GM21723 (cell line): ENCODE data around the gene ADAMTS12.
"Not testable (repeated sequence)": the region's sequence is repeated elsewhere in the genome, so short reads cannot be mapped to it uniquely, and the experiment has no call there.

Source experiments
- ATAC-seq: cut with Tn5 transposase; IDR thresholded peaks from one replicate; pipeline ENCODE4 v1.9.1; 2021; ENCODE audit warnings: mild to moderate bottlenecking, moderate library complexity; ENCODE audit not compliant: unreplicated experiment

ADAMTS12 gene

DNA sequence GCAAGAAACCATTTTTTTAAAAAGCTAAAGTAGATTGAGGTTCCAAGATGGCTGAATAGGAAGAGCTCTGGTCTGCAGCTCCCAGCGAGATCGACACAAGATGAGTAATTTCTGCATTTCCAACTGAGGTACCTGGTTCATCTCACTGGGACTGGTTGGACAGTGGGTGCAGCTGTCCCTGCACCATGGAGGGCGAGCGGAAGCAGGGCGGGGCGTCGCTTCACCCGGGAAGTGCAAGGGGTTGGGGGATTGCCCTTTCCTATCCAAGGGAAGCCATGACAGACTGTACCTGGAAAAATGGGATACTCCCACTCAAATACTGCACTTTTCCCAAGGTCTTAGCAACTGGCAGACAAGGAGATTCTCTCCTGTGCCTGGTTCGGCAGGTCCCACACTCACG is 352.0 kb downstream of the ADAMTS12 start:
- not testable (repeated sequence) for ATAC-seq

DNA sequence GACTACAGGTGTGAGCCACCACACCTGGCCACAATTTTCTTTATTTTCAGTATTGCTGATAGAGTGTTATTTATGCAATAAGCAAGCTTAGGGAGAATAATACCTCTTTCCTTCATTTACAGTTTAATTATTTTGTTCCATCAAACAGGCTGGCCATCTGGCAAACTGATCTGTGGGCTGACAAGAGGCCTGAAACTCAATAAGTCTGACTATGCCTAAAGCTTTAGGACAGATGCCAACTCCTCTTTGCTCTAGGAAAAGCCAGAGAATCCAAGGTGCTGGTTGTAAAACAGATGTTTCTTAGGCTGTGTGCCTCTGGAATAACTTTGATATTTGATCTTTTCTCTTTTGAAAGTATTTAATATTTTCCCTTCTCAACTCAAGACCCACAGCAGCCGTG is 352.6 kb downstream of the ADAMTS12 start:
- ATAC-seq = no peak

DNA sequence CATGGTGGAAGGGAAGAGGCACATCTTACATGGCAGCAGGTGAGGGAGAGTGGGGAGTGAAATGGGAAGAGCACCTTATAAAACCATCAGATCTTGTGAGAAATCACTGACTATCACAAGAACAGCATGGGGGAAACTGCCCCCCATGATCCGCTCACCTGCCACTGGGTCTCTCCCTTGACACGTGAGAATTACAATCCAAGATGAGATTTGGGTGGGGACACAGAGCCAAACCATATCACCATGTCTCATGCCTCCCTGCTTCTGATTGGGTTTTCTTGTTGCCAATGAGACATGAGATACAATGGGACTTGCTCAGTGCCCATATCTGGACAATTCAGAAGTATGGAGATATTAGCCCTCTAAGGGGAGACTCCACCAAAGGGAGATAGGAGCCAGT is 353.6 kb downstream of the ADAMTS12 start:
- no peak for ATAC-seq

DNA sequence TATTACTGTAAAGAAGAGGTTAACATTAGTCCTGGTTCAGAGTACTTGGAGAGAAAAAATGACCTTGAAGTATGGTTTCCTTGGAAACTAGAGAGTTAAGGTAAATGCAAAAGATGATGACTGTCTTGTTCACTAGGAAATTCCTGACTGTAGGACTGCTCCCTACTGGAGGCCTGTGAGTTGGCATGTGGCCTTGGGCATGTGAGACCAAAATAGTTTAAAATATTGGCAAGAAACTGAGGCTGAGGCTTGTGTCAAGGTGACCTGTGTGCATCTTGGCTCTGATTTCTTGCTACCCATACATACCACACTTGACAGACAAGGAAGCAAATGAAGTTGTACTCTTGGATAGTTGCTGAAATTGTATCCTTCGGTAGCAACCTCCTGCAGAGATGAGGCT is 354.6 kb downstream of the ADAMTS12 start:
- ATAC-seq = no peak

DNA sequence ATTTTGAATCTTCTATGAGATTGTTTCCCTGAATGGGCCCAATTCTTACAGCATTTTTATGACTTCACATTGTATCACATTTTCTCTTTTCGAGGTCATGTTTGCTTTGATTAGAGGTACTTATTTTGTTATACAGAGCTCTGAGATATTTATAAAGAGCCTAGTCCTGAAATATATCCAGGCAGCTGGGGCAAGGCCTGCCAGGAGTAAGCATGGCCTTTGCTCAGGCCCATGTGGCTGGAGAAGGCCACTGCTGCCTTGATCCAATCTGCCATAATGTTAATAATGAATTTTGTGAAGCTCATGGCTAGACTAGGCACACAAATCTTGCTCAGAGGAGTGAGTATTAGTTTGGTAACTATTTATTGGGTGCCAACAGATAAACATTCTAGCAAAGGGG is 355.0 kb downstream of the ADAMTS12 start:
- ATAC-seq = no peak

DNA sequence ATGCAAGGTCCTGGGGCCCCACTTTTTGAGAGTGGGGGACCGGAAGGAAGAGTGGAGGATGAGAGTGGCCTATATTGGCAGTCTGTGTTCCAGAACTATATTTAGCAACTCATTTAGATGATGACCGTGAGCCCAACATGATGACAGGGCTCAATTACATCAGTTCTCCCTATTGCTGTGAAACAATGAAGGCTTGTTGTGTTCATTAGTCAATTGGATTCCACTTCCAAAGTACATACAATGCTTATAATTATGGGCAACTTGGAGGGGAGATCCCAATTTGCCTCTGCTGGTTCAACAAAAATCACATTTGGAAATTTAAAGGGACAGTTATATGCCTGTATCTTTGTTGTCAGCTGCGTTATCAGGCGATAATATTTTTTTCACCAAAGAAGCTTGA is 360.0 kb downstream of the ADAMTS12 start:
- no peak for ATAC-seq

DNA sequence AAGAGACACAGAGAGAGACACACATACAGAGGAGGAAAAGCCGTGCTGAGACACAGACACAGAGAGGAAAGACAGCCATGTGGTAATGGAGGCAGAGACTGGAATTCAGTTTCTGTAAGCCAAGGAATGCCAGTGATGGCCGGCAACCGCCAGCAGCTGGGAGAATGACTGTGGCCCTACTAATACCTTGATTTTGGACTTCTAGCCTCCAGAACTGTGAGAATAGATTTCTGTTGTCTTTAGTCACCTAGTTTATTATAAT is 360.8 kb downstream of the ADAMTS12 start:
- ATAC-seq = no peak

DNA sequence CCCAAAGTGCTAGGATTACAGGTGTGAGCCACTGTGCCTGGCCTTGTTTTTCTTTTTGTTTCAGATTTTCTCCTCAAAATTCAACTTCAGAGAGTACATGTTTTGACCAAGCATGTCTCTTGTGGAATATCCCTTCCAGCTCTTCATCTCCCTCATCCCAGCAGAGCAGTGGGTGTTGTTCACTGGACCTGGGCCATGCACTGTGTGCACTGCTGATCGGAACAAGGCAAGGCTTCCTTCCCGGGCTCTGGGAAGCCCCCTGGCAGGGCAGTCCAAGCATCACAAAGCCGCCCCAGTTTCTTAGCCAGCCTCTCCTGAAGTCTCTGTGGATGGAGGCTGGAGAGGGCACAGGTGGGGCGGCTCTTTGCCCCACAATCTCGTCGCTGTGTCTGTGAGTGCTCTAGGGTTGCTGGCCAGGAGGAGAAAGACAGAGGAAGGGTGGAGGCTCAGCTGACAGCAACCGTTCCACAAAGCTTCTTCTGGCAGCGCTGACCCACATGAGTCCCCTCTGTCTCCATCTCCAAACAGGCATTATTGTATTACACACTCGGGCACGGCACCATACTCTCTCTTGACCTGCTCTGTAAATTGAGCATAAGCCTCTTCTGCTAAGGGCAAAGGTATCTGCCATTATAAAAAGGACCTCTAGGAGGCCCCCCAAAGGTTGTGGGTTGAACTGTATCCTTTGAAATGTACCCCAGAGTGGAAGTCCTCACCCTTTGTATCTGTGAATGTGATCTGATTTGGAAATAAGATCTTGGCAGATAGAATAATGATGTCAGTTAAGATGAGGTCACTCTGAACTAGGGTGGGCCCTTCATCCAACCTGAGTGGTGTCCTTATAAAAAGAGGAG is 361.4 kb downstream of the ADAMTS12 start:
- ATAC-seq = no peak

DNA sequence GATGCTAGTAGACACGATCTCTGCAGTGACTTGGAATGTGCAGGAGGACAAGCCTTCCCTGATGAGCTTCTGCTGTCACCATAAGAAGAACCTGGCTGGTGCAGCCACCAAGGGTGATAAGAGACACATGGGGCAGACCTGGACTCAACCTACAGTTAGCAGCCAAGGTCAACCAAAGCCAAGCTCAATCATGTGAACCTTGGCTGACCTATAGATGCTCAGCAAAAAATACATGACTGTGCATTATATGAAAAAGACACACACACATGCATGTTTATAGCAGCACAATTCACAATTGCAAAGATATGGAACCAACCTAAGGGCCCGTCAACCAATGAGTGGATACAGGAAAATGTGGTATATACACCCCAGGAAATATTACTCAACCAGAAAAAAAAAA is 364.1 kb downstream of the ADAMTS12 start:
- ATAC-seq = no peak

DNA sequence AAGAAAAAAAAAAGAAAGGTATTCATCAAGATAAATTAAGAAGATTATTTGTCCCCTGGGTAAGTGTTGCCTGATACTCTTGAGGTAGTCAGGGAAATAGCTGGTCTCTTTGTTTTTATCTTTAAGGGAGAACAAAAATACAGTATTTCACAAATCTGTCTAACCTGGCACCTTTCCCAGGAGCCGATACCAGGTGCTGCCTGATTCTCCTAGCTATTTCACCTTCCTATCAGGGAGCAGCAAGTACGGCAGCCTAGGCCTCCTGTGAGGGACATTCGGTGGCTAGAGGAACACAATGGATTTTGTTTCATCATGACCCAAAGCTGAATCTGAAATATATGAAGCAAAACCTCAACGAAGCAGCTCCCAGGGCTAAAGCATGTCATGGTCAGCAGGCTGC is 365.0 kb downstream of the ADAMTS12 start:
- no peak for ATAC-seq

DNA sequence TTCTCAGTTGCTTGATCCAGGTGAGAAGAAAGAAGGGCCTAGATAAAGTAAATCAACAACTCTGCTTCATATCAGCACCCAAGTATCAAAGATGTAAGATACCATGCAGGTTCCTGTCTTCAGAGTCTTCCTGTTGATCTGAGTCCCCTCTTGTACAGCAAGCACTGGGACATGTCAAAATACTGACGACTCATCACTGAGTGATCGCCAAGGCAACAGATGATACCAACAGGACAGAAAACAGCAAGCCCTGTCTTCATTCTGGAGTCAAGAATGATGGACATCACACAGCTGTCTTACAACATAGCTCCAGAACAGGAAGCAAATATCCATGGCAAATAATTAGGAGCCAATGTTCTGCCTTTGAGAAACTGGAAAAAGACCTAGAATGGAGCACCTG is 367.3 kb downstream of the ADAMTS12 start:
- no peak for ATAC-seq

DNA sequence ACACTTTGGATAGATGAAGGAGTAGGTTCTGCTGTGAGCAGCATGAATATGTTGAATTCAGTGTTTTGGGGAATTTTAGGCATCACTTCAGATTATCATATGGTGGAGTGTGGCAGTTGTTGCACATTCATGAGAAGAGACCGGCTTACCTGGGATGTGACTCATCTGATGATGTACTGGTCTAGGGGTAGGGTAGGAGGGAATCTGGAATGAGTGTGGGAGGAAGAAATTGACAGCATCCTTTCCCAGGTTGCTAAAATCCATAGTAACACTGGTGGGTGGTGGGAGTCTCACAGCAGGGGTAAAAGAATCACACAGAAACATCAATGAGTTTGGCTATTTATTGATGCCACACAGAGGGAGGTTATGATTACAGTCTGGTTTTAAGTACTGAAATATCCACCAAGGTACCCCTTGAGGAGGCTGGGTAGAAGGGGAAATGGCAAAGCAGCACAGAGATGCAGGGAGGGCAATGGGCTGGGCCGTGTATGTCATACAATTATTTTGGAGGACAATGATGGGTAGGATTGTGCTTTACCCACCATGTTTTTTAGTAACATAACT is 368.5 kb downstream of the ADAMTS12 start:
- ATAC-seq = no peak

DNA sequence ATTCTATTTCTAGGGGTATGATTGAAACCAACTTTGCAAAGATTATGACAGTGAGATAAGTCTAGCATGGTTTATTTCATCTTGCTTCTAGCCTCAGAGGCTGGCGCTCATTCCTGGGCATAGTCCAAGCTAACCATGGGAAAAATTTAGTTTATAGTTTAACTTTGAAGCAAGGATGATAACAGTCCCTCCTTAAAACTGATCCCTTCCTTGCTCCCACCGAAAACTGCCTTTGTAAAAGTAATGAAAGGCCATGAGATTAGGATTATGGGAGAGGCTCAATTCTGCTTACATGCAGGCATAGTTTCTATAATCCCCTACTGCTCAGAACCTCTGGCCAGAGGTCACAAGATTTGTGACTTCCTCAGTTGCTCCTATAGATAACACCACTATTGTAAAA is 375.4 kb downstream of the ADAMTS12 start:
- no peak for ATAC-seq

DNA sequence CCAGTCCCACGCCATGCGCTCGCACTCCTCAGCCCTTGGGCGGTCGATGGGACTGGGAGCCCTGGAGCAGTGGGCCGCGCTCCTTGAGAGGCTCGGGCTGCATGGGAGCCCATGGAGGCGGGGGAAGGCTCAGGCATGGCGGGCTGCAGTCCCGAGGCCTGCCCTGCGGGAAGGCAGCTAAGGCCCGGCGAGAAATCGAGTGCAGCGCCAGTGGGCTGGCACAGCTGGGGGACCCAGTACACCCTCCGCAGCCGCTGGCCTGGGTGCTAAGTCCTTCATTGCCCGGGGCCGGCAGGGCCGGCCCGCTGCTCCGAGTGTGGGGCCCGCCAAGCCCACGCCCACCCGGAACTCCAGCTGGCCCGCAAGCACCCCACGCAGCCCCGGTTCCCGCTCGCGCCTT is 376.4 kb downstream of the ADAMTS12 start:
- ATAC-seq = not testable (repeated sequence)

DNA sequence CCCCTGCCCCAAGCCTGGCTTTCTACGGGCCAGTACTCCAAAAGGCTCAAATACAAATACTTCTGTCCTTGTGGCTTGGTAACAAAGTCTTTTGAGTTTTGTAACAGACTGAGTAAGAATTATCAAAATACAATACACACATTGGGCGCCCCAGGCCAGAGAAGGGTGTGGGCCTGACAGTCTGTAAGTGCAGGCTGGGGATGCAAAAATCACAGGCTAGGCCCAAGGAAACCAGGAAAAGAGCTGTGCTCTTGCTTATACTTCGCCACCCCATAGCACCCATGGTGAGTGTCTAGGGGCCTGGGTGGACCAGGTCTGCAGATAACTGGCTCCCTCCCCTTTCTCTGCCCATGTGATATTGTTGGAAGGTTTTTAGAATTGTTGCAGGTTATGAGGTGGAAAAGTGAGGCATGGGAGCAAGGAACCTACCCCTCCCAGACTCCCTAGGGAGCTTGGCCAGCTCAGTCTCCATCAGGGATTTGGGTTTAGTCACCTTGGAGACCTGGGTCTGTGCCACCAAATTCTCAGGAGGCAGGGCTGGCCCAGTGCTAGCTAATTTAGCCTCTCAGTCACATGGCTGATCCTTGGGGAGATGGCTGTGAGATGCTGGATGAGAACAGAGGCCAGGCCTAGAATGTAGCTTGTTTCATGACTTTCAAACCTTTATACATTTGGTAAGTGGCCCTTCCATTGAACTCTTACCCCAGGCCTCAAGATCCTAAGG is 378.2 kb downstream of the ADAMTS12 start:
- no peak for ATAC-seq

DNA sequence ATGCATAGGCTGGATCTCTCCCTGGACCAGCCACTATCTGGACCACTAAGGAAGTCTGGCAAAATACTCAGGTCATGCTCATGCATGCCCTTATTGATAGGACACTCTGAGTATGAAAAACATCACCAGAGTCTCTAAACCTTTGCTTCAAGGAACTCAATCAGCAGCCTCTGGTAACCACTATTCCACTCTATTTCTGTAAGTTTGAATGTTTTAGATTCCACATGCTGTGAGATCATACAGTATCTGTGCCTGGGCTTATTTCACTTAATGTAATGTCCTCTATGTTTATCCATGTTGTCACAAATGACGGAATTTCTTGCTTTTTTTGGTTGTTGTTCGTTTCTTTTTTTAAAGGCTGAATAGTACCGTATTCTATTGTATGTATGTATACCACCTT is 382.8 kb downstream of the ADAMTS12 start:
- ATAC-seq = no peak

DNA sequence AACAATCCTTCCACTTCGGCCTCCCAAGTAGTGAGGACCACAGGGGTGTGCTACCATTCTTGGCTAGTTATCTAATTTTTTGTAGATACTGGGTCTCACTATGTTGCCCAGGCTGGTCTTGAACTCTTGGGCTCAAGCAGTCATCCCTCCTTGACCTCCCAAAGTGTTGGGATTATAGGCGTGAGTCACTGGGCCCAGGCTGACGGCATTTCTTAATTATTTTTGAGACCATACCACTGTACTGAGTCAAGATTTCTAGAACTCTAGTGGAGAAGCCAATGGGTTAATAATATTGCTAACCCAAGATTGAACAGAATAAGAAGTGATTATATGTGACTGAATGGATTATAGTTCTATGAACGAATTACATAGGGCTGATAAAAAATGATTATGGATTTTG is 384.4 kb downstream of the ADAMTS12 start:
- no peak for ATAC-seq

DNA sequence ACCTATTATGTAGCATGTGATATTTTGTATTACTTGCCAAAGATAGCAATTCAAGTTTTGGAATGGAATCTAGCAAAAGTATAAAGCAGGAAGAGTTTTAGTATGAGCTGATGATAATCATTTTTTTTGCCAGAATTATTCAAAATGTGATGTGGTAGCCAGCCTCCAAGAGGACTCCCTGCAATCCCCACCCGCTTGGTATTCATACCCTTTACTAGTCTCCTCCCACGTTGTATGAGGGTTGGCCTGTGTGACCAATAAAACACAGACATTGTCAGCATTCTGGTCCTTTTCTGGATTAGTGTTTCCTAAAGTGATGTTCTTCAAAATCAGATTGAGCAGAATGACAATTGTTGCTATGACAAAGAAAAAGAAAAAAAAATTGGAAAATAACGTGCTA is 387.2 kb downstream of the ADAMTS12 start:
- ATAC-seq = no peak

DNA sequence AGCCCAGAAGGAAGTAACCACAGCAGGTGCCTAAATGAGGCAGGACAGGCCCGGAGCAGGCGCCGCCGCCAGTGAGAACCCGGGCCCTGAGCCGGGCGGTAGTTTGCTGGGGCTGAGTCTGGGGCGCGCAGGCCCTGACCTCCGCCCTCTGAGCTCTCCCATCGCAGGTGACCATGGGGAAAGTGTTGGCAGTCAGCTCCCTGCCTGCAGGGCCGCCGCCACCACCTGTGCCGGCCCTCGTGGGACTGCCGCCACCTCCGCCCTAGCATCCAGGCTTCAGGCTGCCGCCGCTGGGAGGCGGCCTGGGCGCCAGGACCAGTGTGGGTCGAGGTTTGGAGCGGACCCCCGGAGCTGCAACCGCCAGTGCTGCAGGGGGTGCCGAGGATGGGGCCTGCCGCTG is 389.9 kb downstream of the ADAMTS12 start:
- ATAC-seq = no peak

DNA sequence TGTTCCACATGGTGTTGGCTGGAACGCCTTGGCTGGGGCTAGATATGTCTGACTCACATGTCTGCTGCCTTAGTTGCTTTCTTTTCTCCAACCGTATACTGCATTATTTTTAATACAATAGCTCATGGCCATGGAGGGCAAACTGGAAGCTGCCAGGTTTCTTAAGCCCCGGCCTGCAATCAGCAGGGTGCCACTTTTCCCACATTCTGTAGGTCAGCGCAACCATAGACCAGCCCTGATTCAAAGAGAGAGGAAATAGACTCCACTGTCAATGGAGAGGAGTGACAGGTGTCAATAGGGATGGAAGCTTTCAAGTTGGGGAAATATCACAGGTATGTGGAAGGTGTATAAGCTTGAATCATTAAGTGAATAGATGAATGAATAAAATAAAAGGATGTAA is 390.5 kb downstream of the ADAMTS12 start:
- no peak for ATAC-seq

DNA sequence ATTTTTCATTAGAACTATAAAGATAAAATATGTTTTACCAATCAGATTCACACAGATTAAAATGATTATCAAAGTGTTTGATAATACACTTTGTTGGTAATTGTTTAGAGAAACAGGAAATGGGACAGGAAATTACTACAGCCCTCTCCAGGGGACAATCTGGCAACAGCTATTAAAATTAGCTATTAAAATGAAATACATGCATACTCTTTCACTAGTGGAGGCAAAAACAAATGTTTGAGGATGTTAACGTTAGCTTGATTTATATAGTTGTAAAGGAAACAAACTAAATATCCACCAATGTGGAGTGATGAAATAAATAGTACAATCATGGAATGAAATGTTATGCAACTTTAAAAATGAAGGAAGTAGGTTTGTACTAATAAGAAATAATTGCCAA is 397.3 kb downstream of the ADAMTS12 start:
- ATAC-seq = no peak

DNA sequence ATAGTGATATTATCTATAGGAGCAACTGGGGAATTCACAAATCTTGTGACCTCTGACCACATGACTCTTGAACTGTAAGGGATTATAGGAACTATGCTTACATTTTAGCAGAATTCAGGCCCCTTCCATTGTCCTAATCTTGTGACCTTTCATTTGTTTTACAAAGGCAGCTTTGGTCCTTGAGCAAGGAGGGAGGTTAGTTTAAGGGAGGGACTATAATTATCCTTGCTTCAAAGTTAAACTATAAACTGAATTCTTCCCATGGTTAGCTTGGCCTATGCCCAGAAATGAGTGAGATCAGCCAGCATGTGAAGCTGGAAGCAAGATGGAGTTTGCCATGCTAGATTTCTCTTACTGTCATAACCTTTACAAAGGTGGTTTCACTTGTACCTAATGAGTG is 399.8 kb downstream of the ADAMTS12 start:
- no peak for ATAC-seq
